A673 (cell line): ENCODE results near the gene KCNF1.

ENCODE experiments used
- EZH2 ChIP-seq: fragments of 200-600 bp; sonication (generic); IDR thresholded peaks from 2 replicates; pipeline ENCODE4 v1.6.1; 2017; ENCODE audit warnings: borderline replicate concordance, low read depth, mild to moderate bottlenecking, mixed read lengths, antibody characterized with exemption, low read length; ENCODE audit not compliant: poor library complexity, severe bottlenecking
- TF ChIP-seq, protein P1 (sequence below): fragments of 300-800, 200-600 bp; sonication (generic); conservative IDR thresholded peaks from 2 replicates; pipeline ENCODE4 v1.5.1; 2017; ENCODE audit warnings: low read depth, mild to moderate bottlenecking, antibody characterized with exemption, low read length, moderate library complexity, mixed read lengths

DNA sequence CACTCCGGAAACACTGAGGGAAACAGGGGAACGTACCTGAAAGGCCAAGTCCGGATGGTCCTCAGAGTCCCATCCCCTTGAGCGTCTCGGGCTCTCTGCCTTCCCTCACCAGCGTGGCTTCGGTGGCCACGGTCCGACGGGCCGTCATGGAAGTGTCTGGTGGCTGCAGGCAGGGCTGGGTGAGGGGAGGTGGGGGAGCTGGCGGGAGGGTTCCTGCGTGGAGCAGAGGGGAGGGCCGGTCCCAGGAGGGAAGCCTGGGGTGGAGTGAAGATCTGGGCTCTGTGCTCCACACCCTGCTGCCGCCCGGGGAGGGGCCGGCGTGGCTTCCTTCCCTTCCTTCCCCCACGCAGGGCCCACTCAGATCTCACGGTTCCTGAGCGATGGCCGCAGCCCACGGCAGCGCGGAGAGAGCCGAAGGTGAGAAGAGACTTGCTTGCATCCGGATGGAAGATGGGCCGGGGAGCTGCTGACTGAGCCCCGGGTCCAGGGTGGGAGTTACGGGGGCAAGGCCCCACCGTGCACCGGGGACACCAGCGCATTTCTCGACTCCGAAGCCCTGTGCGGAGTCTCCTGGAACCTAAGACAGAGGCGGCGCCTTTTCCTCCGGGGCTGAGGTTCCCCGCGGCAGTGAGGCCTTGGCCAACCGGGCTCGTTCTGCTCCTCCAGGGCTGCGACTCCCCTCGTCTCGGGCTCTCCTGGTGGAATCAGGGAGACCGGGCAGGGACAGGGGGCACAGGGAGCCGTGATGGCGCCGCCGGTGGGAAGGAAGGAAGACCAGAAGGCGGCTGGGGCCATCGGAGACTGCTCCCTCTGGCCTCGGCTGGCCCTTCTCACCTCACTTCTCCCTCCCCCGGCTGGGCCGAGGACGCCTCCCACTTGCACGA is 49.1 kb downstream of the KCNF1 start:
- TF ChIP-seq, protein P1, sequence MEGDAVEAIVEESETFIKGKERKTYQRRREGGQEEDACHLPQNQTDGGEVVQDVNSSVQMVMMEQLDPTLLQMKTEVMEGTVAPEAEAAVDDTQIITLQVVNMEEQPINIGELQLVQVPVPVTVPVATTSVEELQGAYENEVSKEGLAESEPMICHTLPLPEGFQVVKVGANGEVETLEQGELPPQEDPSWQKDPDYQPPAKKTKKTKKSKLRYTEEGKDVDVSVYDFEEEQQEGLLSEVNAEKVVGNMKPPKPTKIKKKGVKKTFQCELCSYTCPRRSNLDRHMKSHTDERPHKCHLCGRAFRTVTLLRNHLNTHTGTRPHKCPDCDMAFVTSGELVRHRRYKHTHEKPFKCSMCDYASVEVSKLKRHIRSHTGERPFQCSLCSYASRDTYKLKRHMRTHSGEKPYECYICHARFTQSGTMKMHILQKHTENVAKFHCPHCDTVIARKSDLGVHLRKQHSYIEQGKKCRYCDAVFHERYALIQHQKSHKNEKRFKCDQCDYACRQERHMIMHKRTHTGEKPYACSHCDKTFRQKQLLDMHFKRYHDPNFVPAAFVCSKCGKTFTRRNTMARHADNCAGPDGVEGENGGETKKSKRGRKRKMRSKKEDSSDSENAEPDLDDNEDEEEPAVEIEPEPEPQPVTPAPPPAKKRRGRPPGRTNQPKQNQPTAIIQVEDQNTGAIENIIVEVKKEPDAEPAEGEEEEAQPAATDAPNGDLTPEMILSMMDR: no peak
- TF ChIP-seq EZH2: no peak
